ENCODE results near the gene SNCB. TPM values are rescaled to one million over a fixed set of nuclear protein-coding genes. Genes with fewer than 3 reads are reported as not detected.

The SNCB gene
- total and polyA plus RNA-seq, 2 of the 4 experiments (the other 2 are of a cell fraction), result 0.41 TPM; not detected in 1

GRCh38 chr5:176658817-176659511 is 28.6 kb upstream of the SNCB start:
- Histone ChIP-seq H4K8ac (ENCODE audit: low read depth in 2 of 2, low read length in 2 of 2) (no peak overlapping the region), H3K4me3 (ENCODE audit: insufficient read depth, low read depth, low read length) (no peak overlapping the region), H3K9me3 (ENCODE audit: control insufficient read depth, insufficient read depth, low read length) (no peaks in the 10 kb centered on the region), H3K4ac (ENCODE audit: low read depth, low read length) (no peak overlapping the region), H3K9me1 (ENCODE audit: insufficient read depth, low read length) (peaks cover 3% of the 10 kb centered on the region; the same call in 1 of the 2 replicates), H4K20me1 (ENCODE audit: insufficient read depth, low read length) (peaks cover 9% of the 10 kb centered on the region), H3K18ac (ENCODE audit: low read depth, low read length) (no peak overlapping the region), H3K27ac (ENCODE audit: insufficient read depth, low read length) (no peak overlapping the region), H2BK15ac (ENCODE audit: low read depth, low read length) (no peak overlapping the region), H3K23ac (ENCODE audit: low read depth, low read length) (no peak overlapping the region), H2BK5ac (ENCODE audit: low read depth, low read length, poor library complexity, severe bottlenecking) (no peak overlapping the region), H2AFZ (replicated peaks; ENCODE audit: low read length, poor library complexity) (no peak overlapping the region), H3K27me3 (ENCODE audit: control insufficient read depth, insufficient read depth, low read length) (peaks cover 5% of the 10 kb centered on the region; the same call in 1 of the 2 replicates), H3K56ac (ENCODE audit: extremely low read depth, insufficient read depth, low read length) (no peak overlapping the region), H4K5ac (ENCODE audit: low read depth, low read length) (no peak overlapping the region), H3K14ac (replicated peaks; ENCODE audit: low read depth, low read length) (no peak overlapping the region), H3K36me3 (ENCODE audit: control insufficient read depth, insufficient read depth, low read length) (peaks cover 4% of the 10 kb centered on the region; the same call in 1 of the 2 replicates), H2BK20ac (ENCODE audit: low read depth, low read length) (no peak overlapping the region), H2AK5ac (ENCODE audit: low read depth, low read length) (no peak overlapping the region), H3K9ac (ENCODE audit: low read depth, low read length) (no peak overlapping the region), H3K79me1 (ENCODE audit: low read depth in 1 of 2, low read length in 2 of 2) (peaks cover 0 to 2% of the 10 kb centered on the region in 2 experiments; a peak in 1 of 4 replicates), H3K4me2 (ENCODE audit: low read depth, low read length) (no peak overlapping the region), H2BK120ac (ENCODE audit: low read depth, low read length) (no peak overlapping the region), H2AK9ac (replicated peaks; ENCODE audit: low read depth, low read length, poor library complexity) (no peak overlapping the region), H4K91ac (ENCODE audit: insufficient read depth, low read depth, low read length) (no peak overlapping the region), H3K4me1 (ENCODE audit: control insufficient read depth, insufficient read depth, low read length) (no peaks in the 10 kb centered on the region)
- ChIA-PET POLR2A (ENCODE audit: unreplicated experiment) (no interaction called here), CTCF (interaction anchor here (0.6 kb wide), 1 partner anchor 89 kb away, joined by 5 read pairs; no protein-coding TSS in a partner anchor)
- no TSS peak for BruUV-seq (replicated peaks)
- WGBS, 2 experiments (ENCODE audit: extremely low coverage in 2 of 2, insufficient read length in 1 of 2), result no CpG with 5 or more reads among the region's 11 CpGs
- peak; percentile 45 for DNase-seq
- ATAC-seq (ENCODE audit: low read depth), result peak; percentile 16; the same call in 1 of the 2 replicates
- in situ Hi-C loops (cut with MboI; ENCODE audit: low sequenced_read_pairs), result no loop called here
- dilution Hi-C loops (cut with HindIII; ENCODE audit: low sequenced_read_pairs, unreplicated experiment), result no loop called here
- no peak for TF ChIP-seq BHLHE40 (IDR thresholded peaks at IDR 0.05; ENCODE audit: low read depth, low read length)
- TF ChIP-seq, protein P1, sequence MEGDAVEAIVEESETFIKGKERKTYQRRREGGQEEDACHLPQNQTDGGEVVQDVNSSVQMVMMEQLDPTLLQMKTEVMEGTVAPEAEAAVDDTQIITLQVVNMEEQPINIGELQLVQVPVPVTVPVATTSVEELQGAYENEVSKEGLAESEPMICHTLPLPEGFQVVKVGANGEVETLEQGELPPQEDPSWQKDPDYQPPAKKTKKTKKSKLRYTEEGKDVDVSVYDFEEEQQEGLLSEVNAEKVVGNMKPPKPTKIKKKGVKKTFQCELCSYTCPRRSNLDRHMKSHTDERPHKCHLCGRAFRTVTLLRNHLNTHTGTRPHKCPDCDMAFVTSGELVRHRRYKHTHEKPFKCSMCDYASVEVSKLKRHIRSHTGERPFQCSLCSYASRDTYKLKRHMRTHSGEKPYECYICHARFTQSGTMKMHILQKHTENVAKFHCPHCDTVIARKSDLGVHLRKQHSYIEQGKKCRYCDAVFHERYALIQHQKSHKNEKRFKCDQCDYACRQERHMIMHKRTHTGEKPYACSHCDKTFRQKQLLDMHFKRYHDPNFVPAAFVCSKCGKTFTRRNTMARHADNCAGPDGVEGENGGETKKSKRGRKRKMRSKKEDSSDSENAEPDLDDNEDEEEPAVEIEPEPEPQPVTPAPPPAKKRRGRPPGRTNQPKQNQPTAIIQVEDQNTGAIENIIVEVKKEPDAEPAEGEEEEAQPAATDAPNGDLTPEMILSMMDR (conservative IDR thresholded peaks at IDR 0.05; ENCODE audit: low read depth, low read length), result no peak
- TF ChIP-seq MXI1 (IDR thresholded peaks at IDR 0.05; ENCODE audit: borderline replicate concordance, low read depth, low read length), result no peak
- TF ChIP-seq CHD1 (IDR thresholded peaks at IDR 0.05; ENCODE audit: low read depth, low read length), result no peak
- no peak for TF ChIP-seq RAD21 (IDR thresholded peaks at IDR 0.05; ENCODE audit: low read length)
- TF ChIP-seq RCOR1 (IDR thresholded peaks at IDR 0.05; ENCODE audit: insufficient replicate concordance, low read length), result no peak
- TF ChIP-seq, protein P2, sequence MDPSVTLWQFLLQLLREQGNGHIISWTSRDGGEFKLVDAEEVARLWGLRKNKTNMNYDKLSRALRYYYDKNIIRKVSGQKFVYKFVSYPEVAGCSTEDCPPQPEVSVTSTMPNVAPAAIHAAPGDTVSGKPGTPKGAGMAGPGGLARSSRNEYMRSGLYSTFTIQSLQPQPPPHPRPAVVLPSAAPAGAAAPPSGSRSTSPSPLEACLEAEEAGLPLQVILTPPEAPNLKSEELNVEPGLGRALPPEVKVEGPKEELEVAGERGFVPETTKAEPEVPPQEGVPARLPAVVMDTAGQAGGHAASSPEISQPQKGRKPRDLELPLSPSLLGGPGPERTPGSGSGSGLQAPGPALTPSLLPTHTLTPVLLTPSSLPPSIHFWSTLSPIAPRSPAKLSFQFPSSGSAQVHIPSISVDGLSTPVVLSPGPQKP (IDR thresholded peaks at IDR 0.05; ENCODE audit: borderline replicate concordance, low read depth, low read length), result no peak
- TF ChIP-seq NFE2L2 (IDR thresholded peaks at IDR 0.05; ENCODE audit: low read depth, low read length), result no peak
- no peak for TF ChIP-seq RFX5 (IDR thresholded peaks at IDR 0.05; ENCODE audit: low read depth, low read length)
- no peak for TF ChIP-seq SMC3 (IDR thresholded peaks at IDR 0.05; ENCODE audit: low read depth, low read length)
- no peak for TF ChIP-seq MAFK (IDR thresholded peaks at IDR 0.05; ENCODE audit: low read depth, low read length)
- no peak for TF ChIP-seq MAZ (IDR thresholded peaks at IDR 0.05; ENCODE audit: borderline replicate concordance, low read depth, low read length)
- intact Hi-C loops (cut with micrococcal nuclease), result loop anchor here (1.0 kb wide), 2 partner anchors 85 to 453 kb away; no protein-coding TSS in a partner anchor

All from IMR-90 (cell line).